SK-N-SH treated with all-trans-retinoic acid at 6 μM for 48 hours (cell line): ENCODE results near the gene MARCHF10.

Source experiments
- ARNTL ChIP-seq: fragments of 450-650 bp; formaldehyde crosslinking; IDR thresholded peaks from 2 replicates; pipeline ENCODE4 v1.5.0; 2020; ENCODE audit warnings: low read depth, mild to moderate bottlenecking, moderate library complexity, borderline replicate concordance
- BACH2 ChIP-seq: fragments of 250-450 bp; sonication (Bioruptor Pico); IDR thresholded peaks from 2 replicates; pipeline ENCODE4 v1.9.0; 2021; ENCODE audit warnings: mild to moderate bottlenecking, borderline replicate concordance
- GLIS3 ChIP-seq: fragments of 250-450 bp; sonication (Bioruptor Pico); IDR thresholded peaks from 2 replicates; pipeline ENCODE4 v1.5.0; 2020; ENCODE audit warnings: mild to moderate bottlenecking, moderate library complexity
- OSR1 ChIP-seq: fragments of 250-450 bp; sonication (Bioruptor Pico); IDR thresholded peaks from 2 replicates; pipeline ENCODE4 v1.8.0; 2022; ENCODE audit warnings: moderate library complexity, mild to moderate bottlenecking, inconsistent platforms
- RARB ChIP-seq: fragments of 250-450 bp; sonication (Bioruptor Pico); IDR thresholded peaks from 2 replicates; pipeline ENCODE4 v1.8.0; 2021; ENCODE audit warnings: mild to moderate bottlenecking, moderate library complexity
- ZC3H10 ChIP-seq: fragments of 250-450 bp; sonication (Bioruptor Pico); IDR thresholded peaks from 2 replicates; pipeline ENCODE4 v1.5.1; 2021; ENCODE audit warnings: mild to moderate bottlenecking, moderate library complexity
- ZFP3 ChIP-seq: fragments of 250-450 bp; sonication (Bioruptor Pico); IDR thresholded peaks from 2 replicates; pipeline ENCODE4 v1.5.0; 2020; ENCODE audit warnings: mild to moderate bottlenecking, moderate library complexity
- ZFP30 ChIP-seq: fragments of 450-650 bp; formaldehyde crosslinking; IDR thresholded peaks from 2 replicates; pipeline ENCODE4 v1.5.0; 2022; ENCODE audit warnings: mild to moderate bottlenecking, moderate library complexity
- ZNF565 ChIP-seq: fragments of 450-650 bp; formaldehyde crosslinking; conservative IDR thresholded peaks from 2 replicates; pipeline ENCODE4 v1.5.0; 2020; ENCODE audit warnings: low read depth, mild to moderate bottlenecking, moderate library complexity
- TF ChIP-seq, protein P1 (sequence below): fragments of 250-450 bp; sonication (Bioruptor Pico); IDR thresholded peaks from 2 replicates; pipeline ENCODE4 v1.8.0; 2020; ENCODE audit warnings: mild to moderate bottlenecking, moderate library complexity, borderline replicate concordance
- TF ChIP-seq, protein P2 (sequence below): fragments of 250-450 bp; sonication (Bioruptor Pico); IDR thresholded peaks from 2 replicates; pipeline ENCODE4 v1.5.1; 2020; ENCODE audit warnings: low read depth, mild to moderate bottlenecking, moderate library complexity

DNA sequence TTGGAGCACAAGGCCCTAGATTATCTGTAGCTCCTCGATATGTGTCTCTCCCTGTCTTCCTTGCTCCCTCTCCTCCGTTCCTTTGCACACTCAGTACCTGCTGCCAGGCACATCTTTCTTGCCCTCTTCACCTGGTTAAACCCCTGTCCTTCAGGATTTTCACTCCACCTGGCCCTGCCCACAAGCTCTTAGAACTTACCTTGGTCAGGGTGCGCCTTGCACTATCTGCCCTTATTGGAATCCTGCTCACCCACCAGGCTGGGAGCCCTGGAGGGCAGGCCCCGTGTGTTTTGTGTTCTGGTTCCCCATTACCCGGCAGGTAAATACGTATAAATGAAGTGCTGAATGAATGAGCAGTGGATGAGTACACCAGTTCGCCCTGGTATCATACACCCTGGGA, 54.6 kb downstream of the MARCHF10 start:
- no peak for TF ChIP-seq ZFP3 (CRISPR knock-in tag)
- TF ChIP-seq ZC3H10 (CRISPR knock-in tag), result no peak
- no peak for TF ChIP-seq ARNTL (CRISPR knock-in tag)
- TF ChIP-seq, protein P1, sequence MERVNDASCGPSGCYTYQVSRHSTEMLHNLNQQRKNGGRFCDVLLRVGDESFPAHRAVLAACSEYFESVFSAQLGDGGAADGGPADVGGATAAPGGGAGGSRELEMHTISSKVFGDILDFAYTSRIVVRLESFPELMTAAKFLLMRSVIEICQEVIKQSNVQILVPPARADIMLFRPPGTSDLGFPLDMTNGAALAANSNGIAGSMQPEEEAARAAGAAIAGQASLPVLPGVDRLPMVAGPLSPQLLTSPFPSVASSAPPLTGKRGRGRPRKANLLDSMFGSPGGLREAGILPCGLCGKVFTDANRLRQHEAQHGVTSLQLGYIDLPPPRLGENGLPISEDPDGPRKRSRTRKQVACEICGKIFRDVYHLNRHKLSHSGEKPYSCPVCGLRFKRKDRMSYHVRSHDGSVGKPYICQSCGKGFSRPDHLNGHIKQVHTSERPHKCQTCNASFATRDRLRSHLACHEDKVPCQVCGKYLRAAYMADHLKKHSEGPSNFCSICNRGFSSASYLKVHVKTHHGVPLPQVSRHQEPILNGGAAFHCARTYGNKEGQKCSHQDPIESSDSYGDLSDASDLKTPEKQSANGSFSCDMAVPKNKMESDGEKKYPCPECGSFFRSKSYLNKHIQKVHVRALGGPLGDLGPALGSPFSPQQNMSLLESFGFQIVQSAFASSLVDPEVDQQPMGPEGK, result no peak
- no peak for TF ChIP-seq ZFP30 (CRISPR knock-in tag)
- no peak for TF ChIP-seq BACH2 (CRISPR knock-in tag)
- TF ChIP-seq OSR1 (CRISPR knock-in tag), result no peak
- TF ChIP-seq, protein P2, sequence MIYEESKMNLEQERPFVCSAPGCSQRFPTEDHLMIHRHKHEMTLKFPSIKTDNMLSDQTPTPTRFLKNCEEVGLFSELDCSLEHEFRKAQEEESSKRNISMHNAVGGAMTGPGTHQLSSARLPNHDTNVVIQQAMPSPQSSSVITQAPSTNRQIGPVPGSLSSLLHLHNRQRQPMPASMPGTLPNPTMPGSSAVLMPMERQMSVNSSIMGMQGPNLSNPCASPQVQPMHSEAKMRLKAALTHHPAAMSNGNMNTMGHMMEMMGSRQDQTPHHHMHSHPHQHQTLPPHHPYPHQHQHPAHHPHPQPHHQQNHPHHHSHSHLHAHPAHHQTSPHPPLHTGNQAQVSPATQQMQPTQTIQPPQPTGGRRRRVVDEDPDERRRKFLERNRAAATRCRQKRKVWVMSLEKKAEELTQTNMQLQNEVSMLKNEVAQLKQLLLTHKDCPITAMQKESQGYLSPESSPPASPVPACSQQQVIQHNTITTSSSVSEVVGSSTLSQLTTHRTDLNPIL, result no peak
- TF ChIP-seq RARB (CRISPR knock-in tag), result no peak
- TF ChIP-seq ZNF565, result no peak
- no peak for TF ChIP-seq GLIS3 (CRISPR knock-in tag)
